ENCODE results near the gene BCAS1.
A peak's percentile ranks its signal among the peaks of the same experiment; 100 is the strongest.

Gene BCAS1

DNA sequence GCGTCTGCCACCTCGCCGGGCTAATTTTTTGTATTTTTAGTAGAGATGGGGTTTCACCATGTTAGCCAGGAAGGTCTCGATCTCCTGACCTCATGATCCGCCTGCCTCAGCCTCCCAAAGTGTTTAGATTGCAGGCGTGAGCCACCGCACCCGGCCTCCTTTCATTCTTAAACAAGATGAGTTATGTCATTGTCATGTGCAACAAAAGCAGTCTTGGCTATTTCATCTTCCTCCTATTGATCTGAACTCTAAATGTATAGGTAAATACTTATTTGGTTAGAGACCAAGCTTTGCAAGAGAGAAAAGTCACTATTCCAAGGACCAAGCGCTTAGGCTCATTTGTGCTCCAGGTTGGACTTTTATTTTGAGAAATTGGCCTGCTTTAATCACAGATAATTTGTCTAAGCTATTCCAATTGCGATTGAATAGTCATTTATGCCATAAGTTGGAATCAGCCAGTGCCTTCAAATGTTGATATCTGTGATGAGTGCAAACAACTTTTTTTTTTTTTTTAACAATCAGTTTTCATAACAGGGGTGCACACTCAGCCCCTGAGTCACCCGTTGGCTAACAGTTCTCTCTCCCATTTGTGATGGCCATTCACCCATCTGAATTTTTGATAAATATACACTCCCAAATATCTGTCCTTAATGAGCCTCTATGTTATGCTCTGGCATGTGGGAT, 167.3 kb downstream of the BCAS1 start:
- Histone ChIP-seq H3K9ac (no peak overlapping the region), H3K36me3 (ENCODE audit: control insufficient read depth, insufficient read depth, low read length) (no peaks in the 10 kb centered on the region), H3K4me3 (ENCODE audit: low read depth, low read length) (no peak overlapping the region), H3K79me2 (no peaks in the 10 kb centered on the region), H3K9me3 (ENCODE audit: control insufficient read depth, low read length) (no peaks in the 10 kb centered on the region), H2AFZ (no peak overlapping the region), H3K27me3 (ENCODE audit: control insufficient read depth, insufficient read depth, low read length) (no peaks in the 10 kb centered on the region), H3K4me2 (ENCODE audit: low read length) (no peak overlapping the region), H3K4me1 (peaks cover 22% of the 10 kb centered on the region), H3K27ac (no peak overlapping the region)
- TF ChIP-seq, protein P1, sequence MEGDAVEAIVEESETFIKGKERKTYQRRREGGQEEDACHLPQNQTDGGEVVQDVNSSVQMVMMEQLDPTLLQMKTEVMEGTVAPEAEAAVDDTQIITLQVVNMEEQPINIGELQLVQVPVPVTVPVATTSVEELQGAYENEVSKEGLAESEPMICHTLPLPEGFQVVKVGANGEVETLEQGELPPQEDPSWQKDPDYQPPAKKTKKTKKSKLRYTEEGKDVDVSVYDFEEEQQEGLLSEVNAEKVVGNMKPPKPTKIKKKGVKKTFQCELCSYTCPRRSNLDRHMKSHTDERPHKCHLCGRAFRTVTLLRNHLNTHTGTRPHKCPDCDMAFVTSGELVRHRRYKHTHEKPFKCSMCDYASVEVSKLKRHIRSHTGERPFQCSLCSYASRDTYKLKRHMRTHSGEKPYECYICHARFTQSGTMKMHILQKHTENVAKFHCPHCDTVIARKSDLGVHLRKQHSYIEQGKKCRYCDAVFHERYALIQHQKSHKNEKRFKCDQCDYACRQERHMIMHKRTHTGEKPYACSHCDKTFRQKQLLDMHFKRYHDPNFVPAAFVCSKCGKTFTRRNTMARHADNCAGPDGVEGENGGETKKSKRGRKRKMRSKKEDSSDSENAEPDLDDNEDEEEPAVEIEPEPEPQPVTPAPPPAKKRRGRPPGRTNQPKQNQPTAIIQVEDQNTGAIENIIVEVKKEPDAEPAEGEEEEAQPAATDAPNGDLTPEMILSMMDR (IDR thresholded peaks at IDR 0.05) = no peak

DNA sequence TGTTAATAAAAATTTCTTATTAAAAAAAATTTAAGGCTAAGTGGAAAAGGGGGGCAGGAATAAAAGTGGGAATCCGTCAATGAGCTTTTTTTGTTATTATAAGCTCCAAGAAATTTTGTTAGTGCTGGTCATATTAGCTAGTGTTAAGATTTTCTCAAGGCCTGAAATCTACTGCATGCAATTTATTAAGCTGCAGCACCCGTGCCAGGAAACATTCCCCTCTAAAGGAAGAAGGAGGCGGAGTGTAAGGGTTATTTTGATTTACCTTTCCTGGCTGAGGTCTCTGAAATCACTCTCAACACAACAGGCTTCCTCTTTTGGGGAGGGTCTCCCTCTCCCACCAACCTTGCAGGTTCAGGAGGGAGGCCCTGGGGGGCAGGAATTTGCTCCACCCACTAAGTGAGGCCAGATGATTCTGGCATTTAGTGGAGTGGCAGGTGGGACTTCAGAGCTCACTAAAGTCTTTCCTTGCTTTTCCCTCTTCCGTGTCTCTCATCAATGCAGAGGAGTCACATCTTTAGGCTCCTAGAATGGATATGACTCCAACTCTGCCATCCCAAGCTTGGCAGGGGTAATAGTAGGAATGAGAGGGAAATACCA, 168.8 kb downstream of the BCAS1 start:
- Histone ChIP-seq H3K36me3 (ENCODE audit: control insufficient read depth, insufficient read depth, low read length) (no peaks in the 10 kb centered on the region), H3K4me1 (peaks cover 23% of the 10 kb centered on the region), H2AFZ (peak overlapping the region; percentile 72), H3K4me2 (ENCODE audit: low read length) (no peak overlapping the region), H3K9ac (no peak overlapping the region), H3K79me2 (no peaks in the 10 kb centered on the region), H3K4me3 (ENCODE audit: low read depth, low read length) (no peak overlapping the region), H3K27ac (peak overlapping the region; percentile 5), H3K27me3 (ENCODE audit: control insufficient read depth, insufficient read depth, low read length) (no peaks in the 10 kb centered on the region), H3K9me3 (ENCODE audit: control insufficient read depth, low read length) (no peaks in the 10 kb centered on the region)
- TF ChIP-seq, protein P1 (IDR thresholded peaks at IDR 0.05) = no peak

DNA sequence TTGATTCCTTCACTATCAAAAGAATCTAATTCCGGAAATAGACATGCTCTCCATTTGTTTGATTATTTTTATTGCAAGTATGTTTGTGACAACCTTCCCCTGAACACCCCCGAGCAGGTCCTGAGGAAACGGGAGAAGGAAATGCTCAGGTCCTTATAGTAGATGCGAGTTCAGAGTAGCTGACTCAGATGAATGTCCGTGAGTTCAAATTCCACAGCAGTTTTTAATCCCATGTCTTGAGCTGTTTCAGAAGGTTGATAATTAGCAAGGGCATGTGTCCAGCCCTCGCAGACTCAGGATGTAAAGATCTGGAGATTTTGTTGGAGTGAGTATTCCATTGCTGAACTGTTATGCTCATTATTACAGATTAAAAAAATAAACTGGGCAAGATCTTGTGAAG, 169.3 kb downstream of the BCAS1 start:
- H3K27ac ChIP-seq = peak overlapping the region; percentile 18
- no peak overlapping the region for H3K9ac ChIP-seq
- H2AFZ ChIP-seq = peak overlapping the region; percentile 72
- no peak overlapping the region for H3K4me2 ChIP-seq (ENCODE audit: low read length)
- peaks cover 23% of the 10 kb centered on the region for H3K4me1 ChIP-seq
- no peaks in the 10 kb centered on the region for H3K79me2 ChIP-seq
- TF ChIP-seq, protein P1 (IDR thresholded peaks at IDR 0.05) = no peak
- H3K9me3 ChIP-seq (ENCODE audit: control insufficient read depth, low read length) = no peaks in the 10 kb centered on the region
- no peak overlapping the region for H3K4me3 ChIP-seq (ENCODE audit: low read depth, low read length)
- H3K36me3 ChIP-seq (ENCODE audit: control insufficient read depth, insufficient read depth, low read length) = no peaks in the 10 kb centered on the region
- no peaks in the 10 kb centered on the region for H3K27me3 ChIP-seq (ENCODE audit: control insufficient read depth, insufficient read depth, low read length)

DNA sequence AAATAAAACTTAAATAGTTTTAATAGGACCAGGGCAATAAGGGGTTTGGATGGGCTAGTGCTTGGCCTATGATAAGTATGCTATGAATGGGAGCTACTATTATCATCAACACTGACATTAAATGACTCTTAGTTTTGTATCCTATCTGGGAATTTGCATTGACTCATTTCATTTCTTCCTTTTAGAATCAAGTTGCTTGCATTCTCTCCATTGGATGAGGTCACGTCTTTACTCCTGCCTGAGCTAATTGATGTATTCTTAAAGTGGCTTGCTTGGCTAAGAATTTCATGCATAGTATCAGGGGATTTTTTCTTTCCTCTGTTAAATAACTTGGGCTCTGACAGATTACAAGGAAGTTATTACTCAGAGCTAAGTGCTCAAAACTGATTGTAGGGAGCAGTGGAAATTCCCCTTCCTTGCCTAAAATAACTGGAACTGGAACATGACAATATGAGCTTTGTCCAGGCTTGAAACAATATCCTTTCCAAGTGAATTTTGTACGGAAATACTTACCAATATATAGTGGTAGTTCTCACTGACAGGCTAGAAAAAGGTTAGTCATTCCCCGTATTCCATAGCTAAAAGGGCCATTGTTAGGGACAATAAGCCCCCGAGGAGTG, 169.9 kb downstream of the BCAS1 start:
- H3K79me2 ChIP-seq = no peaks in the 10 kb centered on the region
- H3K4me1 ChIP-seq = peaks cover 23% of the 10 kb centered on the region
- TF ChIP-seq, protein P1 (IDR thresholded peaks at IDR 0.05) = no peak
- peak overlapping the region; percentile 18 for H3K27ac ChIP-seq
- no peak overlapping the region for H3K9ac ChIP-seq
- peak overlapping the region; percentile 72 for H2AFZ ChIP-seq
- no peaks in the 10 kb centered on the region for H3K27me3 ChIP-seq (ENCODE audit: control insufficient read depth, insufficient read depth, low read length)
- no peak overlapping the region for H3K4me2 ChIP-seq (ENCODE audit: low read length)
- H3K9me3 ChIP-seq (ENCODE audit: control insufficient read depth, low read length) = no peaks in the 10 kb centered on the region
- no peaks in the 10 kb centered on the region for H3K36me3 ChIP-seq (ENCODE audit: control insufficient read depth, insufficient read depth, low read length)
- H3K4me3 ChIP-seq (ENCODE audit: low read depth, low read length) = no peak overlapping the region

Data from parathyroid adenoma (tissue), 2 donors.